GM12878 (cell line): ENCODE results near the gene MTFR2. TPM values are rescaled to one million over a fixed set of nuclear protein-coding genes. Genes with fewer than 3 reads are reported as not detected.

Source experiments
- BCL11A ChIP-seq: IDR thresholded peaks from 2 replicates; pipeline ENCODE4 v1.6.1; 2011; ENCODE audit warnings: low read depth, low read length
- BRCA1 ChIP-seq: IDR thresholded peaks from 2 replicates; pipeline ENCODE4 v1.6.1; 2011; ENCODE audit warnings: low read depth, low read length, improper control_type of control experiment
- ELK1 ChIP-seq: IDR thresholded peaks from 2 replicates; pipeline ENCODE4 v1.6.1; 2012; ENCODE audit warnings: low read depth, low read length, improper control_type of control experiment
- ETV6 ChIP-seq, 2 experiments: fragments of 450-650 bp in 1 of 2; IDR thresholded peaks in 1 of 2; conservative IDR thresholded peaks in 1 of 2; 2 replicates each; pipeline ENCODE4 v1.6.1; 2014; ENCODE audit warnings: antibody characterized with exemption in 1 of 2, borderline replicate concordance in 1 of 2, low read depth in 1 of 2, mild to moderate bottlenecking in 1 of 2, moderate library complexity in 1 of 2
- FOS ChIP-seq: IDR thresholded peaks from 3 replicates; pipeline ENCODE4 v1.6.1; 2011; ENCODE audit warnings: borderline replicate concordance; ENCODE audit not compliant: insufficient read length; ENCODE audit errors: extremely low read depth
- GATAD2B ChIP-seq: fragments of 450-650 bp; conservative IDR thresholded peaks from 2 replicates; pipeline ENCODE4 v1.6.1; 2017; ENCODE audit warnings: low read depth, mild to moderate bottlenecking, moderate library complexity
- KDM1A ChIP-seq: fragments of 200-600 bp; sonication (generic); IDR thresholded peaks from 2 replicates; pipeline ENCODE4 v1.6.1; 2016; ENCODE audit warnings: borderline replicate concordance
- MLLT1 ChIP-seq: fragments of 450-650 bp; IDR thresholded peaks from 2 replicates; pipeline ENCODE4 v1.6.1; 2016; ENCODE audit warnings: mild to moderate bottlenecking
- MTA3 ChIP-seq: IDR thresholded peaks from 2 replicates; pipeline ENCODE4 v1.6.1; 2012; ENCODE audit warnings: low read length, inconsistent platforms, borderline replicate concordance
- MXI1 ChIP-seq: fragments of 150-350 bp; IDR thresholded peaks from 2 replicates; pipeline ENCODE4 v1.6.1; 2011; ENCODE audit warnings: low read depth, mild to moderate bottlenecking, inconsistent platforms, low read length, improper control_type of control experiment
- NBN ChIP-seq: fragments of 450-650 bp; IDR thresholded peaks from 2 replicates; pipeline ENCODE4 v1.6.1; 2016
- NFXL1 ChIP-seq: fragments of 450-650 bp; IDR thresholded peaks from 2 replicates; pipeline ENCODE4 v1.6.1; 2017; ENCODE audit warnings: antibody characterized with exemption, mild to moderate bottlenecking, borderline replicate concordance
- NFYA ChIP-seq: IDR thresholded peaks from 2 replicates; pipeline ENCODE4 v1.6.1; 2011; ENCODE audit warnings: low read depth, mild to moderate bottlenecking, low read length, improper control_type of control experiment, borderline replicate concordance
- NFYB ChIP-seq: IDR thresholded peaks from 2 replicates; pipeline ENCODE4 v1.6.1; 2011; ENCODE audit warnings: low read depth, mild to moderate bottlenecking, low read length, improper control_type of control experiment, moderate library complexity; ENCODE audit not compliant: insufficient read depth
- NR2C1 ChIP-seq: fragments of 450-650 bp; IDR thresholded peaks from 2 replicates; pipeline ENCODE4 v1.6.1; 2017; ENCODE audit warnings: antibody characterized with exemption, mild to moderate bottlenecking, moderate library complexity
- RBBP5 ChIP-seq: fragments of 200-600 bp; sonication (generic); conservative IDR thresholded peaks from 2 replicates; pipeline ENCODE4 v1.6.1; 2016
- RFX5 ChIP-seq: IDR thresholded peaks from 2 replicates; pipeline ENCODE4 v1.6.1; 2011; ENCODE audit warnings: low read depth, low read length, improper control_type of control experiment
- RUNX3 ChIP-seq: IDR thresholded peaks from 2 replicates; pipeline ENCODE4 v1.6.1; 2012; ENCODE audit warnings: low read length, inconsistent platforms
- SREBF2 ChIP-seq: IDR thresholded peaks from 2 replicates; pipeline ENCODE4 v1.6.1; 2012; ENCODE audit warnings: mild to moderate bottlenecking, low read length
- SRF ChIP-seq, 2 experiments: IDR thresholded peaks; 2 replicates each; pipeline ENCODE4 v1.6.1; 2011; ENCODE audit warnings: low read depth in 2 of 2, low read length in 2 of 2, mild to moderate bottlenecking in 1 of 2, moderate library complexity in 1 of 2
- STAT1 ChIP-seq: fragments of 450-650 bp; conservative IDR thresholded peaks from 2 replicates; pipeline ENCODE4 v1.6.1; 2014; ENCODE audit warnings: antibody characterized with exemption, mild to moderate bottlenecking
- TCF7 ChIP-seq: IDR thresholded peaks from 2 replicates; pipeline ENCODE4 v1.6.1; 2014; ENCODE audit warnings: antibody characterized with exemption, borderline replicate concordance
- YBX1 ChIP-seq: fragments of 450-650 bp; IDR thresholded peaks from 2 replicates; pipeline ENCODE4 v1.6.1; 2016; ENCODE audit warnings: antibody characterized with exemption
- polyA plus RNA-seq, 11 experiments: library from polyadenylated mRNA; depleted of rRNA in 4 of 11; unstranded in 6 of 11; stranded (reverse) in 5 of 11; fragments of >200 nt; fragmentation: Nextera tagmentation in 4 of 11; fragmentation: Illumina TruSeq in 1 of 11; extraction: Ambion mirVana in 4 of 11; extraction: Trizol in 1 of 11; gene quantifications; 1 replicate in 1 of 11; 2 replicates in 10 of 11; pipeline versions ENCODE4 v1.2.1 to v1.2.3, GENCODE V29; 2011 to 2016; ENCODE audit warnings: inconsistent platforms in 2 of 11, missing spikeins in 2 of 11, low read depth in 1 of 11
- total RNA-seq, 4 experiments: library from RNA; depleted of rRNA in 3 of 4; stranded (reverse); fragments of >200 nt in 3 of 4; fragmentation: Illumina TruSeq in 1 of 4; extraction: Trizol in 1 of 4; gene quantifications; 2 replicates each; pipeline versions ENCODE4 v1.2.1 to v1.2.3, GENCODE V29; 2013 to 2021
- TF ChIP-seq, protein P1 (sequence below): IDR thresholded peaks from 2 replicates; pipeline ENCODE4 v1.6.1; 2012; ENCODE audit warnings: low read depth, low read length, improper control_type of control experiment
- TF ChIP-seq, protein P2 (sequence below): fragments of 450-650 bp; IDR thresholded peaks from 2 replicates; pipeline ENCODE4 v1.6.1; 2017; ENCODE audit warnings: mild to moderate bottlenecking, moderate library complexity

Gene MTFR2
- total and polyA plus RNA-seq, 10 of the 15 experiments (the other 5 are each of a cell fraction or from before 2014, with no cell fraction given): 7.3 to 33.5 (median 25.3) TPM

DNA sequence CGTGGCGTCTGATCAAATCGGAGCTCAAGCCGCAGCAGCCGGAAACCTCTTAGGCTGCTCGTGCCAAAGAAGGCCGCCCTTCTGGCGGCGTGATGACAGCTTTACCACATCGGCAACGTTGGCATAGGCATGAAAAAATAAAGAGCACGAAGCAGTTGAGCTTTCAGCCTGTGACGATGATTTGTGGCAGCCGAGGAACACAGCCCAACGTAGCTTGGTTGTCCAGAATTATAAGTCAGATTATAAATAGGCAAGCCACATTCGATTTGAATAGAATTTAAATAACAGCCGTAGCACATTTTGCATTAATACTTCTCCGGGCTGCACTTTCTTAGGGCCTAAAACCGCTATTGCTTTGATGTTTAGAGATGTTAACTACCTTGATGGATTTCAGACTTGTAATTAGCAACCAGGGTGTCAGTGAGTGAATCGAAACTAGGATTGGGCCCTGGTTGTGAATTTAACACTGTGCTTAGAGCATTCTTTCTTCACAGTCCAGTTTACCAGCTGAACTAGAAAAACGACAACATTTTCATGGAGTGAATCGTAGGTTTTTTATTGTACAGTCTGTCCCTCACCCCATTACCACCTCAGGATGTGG lies 40.4 kb upstream of the MTFR2 start (continued):
- TF ChIP-seq MLLT1: peak; percentile 92; the same call in 1 of the 2 replicates
- 0 out of 2 replicates have a peak, but pooled peaks have one; percentile 65 for TF ChIP-seq MTA3
- TF ChIP-seq SRF (IDR thresholded peaks at IDR 0.05; ENCODE audit: low read depth in 2 of 2, low read length in 2 of 2): peak in 1 of 2 experiments; percentile 57; a peak in 1 of 4 replicates
- no peak for TF ChIP-seq BRCA1
- no peak for TF ChIP-seq NFXL1
- TF ChIP-seq, protein P1, sequence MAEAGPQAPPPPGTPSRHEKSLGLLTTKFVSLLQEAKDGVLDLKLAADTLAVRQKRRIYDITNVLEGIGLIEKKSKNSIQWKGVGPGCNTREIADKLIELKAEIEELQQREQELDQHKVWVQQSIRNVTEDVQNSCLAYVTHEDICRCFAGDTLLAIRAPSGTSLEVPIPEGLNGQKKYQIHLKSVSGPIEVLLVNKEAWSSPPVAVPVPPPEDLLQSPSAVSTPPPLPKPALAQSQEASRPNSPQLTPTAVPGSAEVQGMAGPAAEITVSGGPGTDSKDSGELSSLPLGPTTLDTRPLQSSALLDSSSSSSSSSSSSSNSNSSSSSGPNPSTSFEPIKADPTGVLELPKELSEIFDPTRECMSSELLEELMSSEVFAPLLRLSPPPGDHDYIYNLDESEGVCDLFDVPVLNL: no peak
- TF ChIP-seq YBX1: no peak
- 0 out of 4 replicates have a peak, but pooled peaks of 1 of the 2 experiments have one; percentile 10 for TF ChIP-seq ETV6 (conservative IDR thresholded peaks at IDR 0.05 in 1 of 2, IDR thresholded peaks at IDR 0.05 in 1 of 2; ENCODE audit: borderline replicate concordance in 1 of 2, low read depth in 1 of 2)
- no peak; the same call in 1 of the 2 replicates for TF ChIP-seq RFX5
- no peak for TF ChIP-seq NFYB
- TF ChIP-seq BCL11A: 0 out of 2 replicates have a peak, but pooled peaks have one; percentile 7
- no peak for TF ChIP-seq KDM1A
- peak; percentile 73 for TF ChIP-seq TCF7
- TF ChIP-seq ELK1: no peak
- TF ChIP-seq GATAD2B: no peak
- TF ChIP-seq SREBF2: no peak
- TF ChIP-seq NR2C1: no peak
- no peak for TF ChIP-seq NBN
- TF ChIP-seq RBBP5: no peak
- no peak for TF ChIP-seq NFYA
- no peak for TF ChIP-seq STAT1
- no peak for TF ChIP-seq FOS
- TF ChIP-seq, protein P2, sequence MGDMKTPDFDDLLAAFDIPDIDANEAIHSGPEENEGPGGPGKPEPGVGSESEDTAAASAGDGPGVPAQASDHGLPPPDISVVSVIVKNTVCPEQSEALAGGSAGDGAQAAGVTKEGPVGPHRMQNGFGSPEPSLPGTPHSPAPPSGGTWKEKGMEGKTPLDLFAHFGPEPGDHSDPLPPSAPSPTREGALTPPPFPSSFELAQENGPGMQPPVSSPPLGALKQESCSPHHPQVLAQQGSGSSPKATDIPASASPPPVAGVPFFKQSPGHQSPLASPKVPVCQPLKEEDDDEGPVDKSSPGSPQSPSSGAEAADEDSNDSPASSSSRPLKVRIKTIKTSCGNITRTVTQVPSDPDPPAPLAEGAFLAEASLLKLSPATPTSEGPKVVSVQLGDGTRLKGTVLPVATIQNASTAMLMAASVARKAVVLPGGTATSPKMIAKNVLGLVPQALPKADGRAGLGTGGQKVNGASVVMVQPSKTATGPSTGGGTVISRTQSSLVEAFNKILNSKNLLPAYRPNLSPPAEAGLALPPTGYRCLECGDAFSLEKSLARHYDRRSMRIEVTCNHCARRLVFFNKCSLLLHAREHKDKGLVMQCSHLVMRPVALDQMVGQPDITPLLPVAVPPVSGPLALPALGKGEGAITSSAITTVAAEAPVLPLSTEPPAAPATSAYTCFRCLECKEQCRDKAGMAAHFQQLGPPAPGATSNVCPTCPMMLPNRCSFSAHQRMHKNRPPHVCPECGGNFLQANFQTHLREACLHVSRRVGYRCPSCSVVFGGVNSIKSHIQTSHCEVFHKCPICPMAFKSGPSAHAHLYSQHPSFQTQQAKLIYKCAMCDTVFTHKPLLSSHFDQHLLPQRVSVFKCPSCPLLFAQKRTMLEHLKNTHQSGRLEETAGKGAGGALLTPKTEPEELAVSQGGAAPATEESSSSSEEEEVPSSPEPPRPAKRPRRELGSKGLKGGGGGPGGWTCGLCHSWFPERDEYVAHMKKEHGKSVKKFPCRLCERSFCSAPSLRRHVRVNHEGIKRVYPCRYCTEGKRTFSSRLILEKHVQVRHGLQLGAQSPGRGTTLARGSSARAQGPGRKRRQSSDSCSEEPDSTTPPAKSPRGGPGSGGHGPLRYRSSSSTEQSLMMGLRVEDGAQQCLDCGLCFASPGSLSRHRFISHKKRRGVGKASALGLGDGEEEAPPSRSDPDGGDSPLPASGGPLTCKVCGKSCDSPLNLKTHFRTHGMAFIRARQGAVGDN: peak; percentile 78
- TF ChIP-seq MXI1: 0 out of 2 replicates have a peak, but pooled peaks have one; percentile 11
- peak; percentile 11; the same call in 1 of the 2 replicates for TF ChIP-seq RUNX3
